GM19023 (cell line): ENCODE results near the gene TLCD3B.
"Not testable (repeated sequence)": the region's sequence is repeated elsewhere in the genome, so short reads cannot be mapped to it uniquely, and the experiment has no call there.

Experiments
- ATAC-seq: cut with Tn5 transposase; IDR thresholded peaks from one replicate; pipeline ENCODE4 v1.9.1; 2021; ENCODE audit warnings: mild to moderate bottlenecking, moderate library complexity; ENCODE audit not compliant: unreplicated experiment

Gene TLCD3B

DNA sequence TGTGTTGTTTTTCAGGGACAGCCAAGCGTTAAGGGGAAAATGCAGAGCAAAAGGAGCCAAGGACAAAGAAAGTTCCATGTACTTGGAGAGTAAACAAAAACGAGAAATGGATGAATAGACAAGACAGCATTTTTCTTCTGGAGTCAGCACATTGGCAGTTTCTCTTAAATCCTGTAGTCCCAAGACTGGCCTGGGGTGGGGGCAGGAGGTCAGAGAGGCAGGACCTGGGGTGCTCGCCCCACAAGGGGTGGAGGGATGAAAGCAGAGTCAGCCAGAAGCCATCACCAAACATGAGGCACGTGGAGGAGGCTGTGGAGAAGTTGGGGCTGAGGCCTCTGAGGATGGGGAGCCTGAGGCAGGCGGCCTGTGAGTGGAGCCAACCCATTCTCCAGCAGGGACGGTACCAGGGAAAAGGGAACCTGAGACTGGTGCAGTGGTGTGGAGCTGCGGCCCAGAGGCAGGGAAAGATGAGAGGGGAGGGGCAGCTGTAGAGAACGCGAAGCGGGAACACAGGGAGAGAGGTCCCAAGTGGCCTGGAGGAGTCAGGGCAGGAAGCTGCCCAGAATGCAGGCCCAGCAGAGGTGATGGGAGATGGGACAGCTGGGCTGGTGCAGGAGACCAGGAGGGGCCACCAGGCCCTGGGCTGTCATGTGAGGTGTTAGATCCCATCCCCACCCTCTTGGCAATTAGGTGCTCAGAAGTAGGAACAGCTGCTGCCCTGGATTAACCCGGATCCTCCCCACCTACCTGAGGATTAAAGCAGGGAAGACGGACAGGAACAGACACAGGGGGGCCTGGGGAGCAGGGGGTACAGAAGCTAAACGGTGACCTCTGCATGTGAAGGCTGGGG, 3.3 kb downstream of the TLCD3B start:
- ATAC-seq = no peak

DNA sequence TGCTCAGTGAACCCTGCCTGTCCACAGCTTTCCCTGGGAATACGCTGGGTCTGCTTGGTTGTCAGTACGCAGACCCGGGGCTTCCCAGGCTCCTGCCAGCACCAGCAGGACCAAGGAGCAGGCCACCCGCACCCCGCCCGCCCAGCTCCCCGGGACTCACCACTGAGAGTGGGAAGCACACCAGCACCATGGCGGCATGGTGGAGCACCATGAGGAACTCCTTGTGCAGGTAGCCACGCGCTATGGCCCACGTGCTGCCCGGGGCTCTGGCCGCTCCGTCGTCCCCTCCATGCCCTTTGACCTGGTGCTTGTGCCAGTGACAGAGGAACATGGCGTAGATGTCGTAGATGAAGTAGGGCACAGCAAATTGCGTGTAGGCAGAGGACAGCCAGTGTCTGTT, 4.6 kb downstream of the TLCD3B start:
- no peak for ATAC-seq

DNA sequence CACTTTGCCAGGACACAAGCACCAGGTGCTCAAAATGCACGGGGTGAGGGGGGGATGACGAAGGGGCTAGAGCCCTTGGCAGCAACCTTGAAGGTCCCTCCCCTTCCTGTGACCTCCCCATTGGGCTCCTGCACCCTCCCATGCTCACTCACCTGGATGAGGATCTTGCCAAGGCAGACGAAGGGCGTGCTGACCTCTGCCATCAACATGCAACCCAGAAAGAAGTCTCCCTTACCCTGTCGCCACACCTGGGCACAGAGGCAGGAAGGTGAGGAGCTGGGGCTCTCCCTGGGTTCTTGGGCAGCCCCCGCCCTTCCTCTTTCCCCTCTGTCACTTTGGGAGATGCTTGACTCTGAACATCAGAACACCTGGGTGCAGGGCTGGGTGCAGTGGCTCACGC, 5.5 kb downstream of the TLCD3B start:
- no peak for ATAC-seq

DNA sequence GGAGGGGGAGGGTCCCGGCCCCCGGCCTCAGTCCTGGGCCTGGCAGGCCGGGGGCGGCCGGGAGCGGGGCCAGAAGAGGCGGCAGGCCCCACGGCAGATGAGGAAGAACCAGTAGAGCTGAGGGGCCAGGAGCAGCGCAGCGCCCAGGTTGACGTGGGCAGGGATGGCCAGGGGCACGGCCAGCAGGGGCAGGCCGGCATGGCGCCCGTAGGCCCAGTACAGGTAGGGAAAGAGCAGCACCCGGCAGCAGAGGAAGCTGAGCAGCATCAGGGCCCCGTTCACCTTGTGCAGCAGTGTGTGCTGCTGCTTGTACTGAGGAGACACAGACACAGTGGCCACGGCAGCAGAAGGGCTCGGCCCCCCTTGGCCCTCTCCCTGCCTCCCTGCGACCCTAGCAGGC, 5.9 kb downstream of the TLCD3B start:
- ATAC-seq = no peak

DNA sequence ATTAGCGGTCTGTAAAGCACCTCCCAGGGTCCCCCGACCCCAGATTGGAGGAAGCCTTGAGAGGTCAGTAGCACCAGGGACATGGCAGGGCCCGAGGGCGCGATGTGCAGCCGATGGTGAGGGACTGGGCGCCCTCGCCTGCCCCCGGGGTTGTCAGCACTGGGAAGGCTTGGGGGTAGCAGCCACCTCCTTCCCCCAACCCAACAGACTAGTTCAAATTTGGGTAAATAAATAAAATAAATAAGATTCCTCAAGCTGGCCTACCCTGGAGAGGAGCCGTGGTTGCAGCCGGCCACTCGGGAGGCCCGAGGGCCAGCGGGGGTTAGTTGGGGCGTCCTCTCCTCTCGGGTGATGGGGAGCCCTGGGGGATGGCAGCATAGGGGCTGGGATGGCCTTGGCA, 6.6 kb downstream of the TLCD3B start:
- ATAC-seq = no peak

DNA sequence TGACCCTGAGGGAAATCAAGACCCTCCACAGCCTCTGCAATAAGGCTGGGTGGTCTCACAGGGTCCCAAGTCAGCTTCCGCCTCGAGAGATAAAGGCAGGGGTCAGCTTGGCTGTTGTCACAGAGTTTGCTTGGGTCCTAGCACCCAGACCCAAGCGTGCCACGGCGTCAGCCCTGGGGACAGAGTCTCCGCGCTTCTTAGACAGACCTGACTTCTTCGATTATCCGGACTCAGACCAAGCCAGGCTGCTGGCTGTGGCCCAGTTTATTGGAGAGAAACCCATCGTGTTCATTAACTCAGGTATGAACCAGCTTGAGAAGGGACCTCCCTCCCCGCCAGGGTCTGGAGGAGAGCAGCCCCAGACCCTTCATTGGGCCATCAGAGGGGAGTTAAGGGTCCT, 7.5 kb downstream of the TLCD3B start:
- no peak for ATAC-seq

DNA sequence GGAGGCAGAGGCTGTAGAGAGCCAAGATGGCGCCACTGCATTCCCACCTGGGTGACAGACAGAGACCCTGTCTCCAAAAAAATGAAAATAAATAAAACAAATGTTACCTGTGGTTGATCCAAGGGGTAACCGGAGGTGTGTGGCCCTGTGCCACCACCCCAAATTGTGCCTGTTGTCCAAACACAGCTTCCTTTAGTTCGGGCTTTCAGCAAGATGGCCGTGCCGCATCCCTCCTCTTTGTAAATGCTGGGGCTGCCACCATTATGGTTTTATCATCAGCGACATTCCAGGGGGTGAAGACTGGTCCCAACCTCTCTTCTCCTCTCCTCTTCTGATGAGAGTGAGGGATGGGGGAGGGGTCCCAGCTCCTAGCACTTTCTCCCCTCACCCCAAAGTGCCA, 8.2 kb downstream of the TLCD3B start, which contains the start of gene C16orf92:
TSS of gene C16orf92 (plus strand) at position 312 of the 400 bp plus-strand sequence. CDS start 143 bp downstream, outside the sequence.
- no peak for ATAC-seq

DNA sequence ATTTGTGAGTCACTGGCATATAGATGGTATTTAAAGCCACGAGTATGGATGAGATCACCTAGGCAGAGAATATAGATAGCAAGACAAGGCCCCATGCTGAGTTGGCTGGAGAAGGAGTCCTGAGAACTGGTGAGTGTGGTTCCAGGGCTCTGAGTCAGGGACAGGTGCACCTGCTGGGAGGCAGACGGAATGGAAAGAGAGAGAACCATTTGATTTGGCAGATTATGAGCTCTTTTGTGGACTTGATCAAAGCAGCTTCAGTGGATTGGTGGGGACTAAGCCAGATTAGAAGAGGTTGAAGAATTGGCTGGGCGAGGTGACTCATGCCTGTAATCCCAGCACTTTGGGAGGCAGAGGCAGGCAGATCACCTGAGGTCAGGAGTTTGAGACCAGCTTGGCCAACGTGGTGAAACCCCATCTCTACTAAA, 12.3 kb downstream of the TLCD3B start:
- ATAC-seq = no peak

DNA sequence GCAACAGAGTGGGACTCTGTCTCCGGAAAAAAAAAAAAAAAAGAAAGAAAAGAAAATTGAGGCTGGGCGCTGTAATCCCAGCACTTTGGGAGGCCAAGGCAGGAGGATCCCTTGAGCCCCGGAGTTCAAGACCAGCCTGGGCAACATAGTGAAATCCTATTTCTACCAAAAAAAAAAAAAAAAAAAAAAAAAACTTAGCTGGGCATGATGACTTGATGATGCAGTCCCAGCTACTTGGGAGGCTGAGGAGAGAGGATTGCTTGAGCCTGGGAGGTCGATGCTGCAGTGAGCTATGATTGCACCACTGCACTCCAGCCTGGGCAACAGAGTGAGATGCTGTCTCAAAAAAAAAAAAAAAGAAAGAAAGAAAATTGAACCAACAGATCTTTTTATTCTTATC, 13.1 kb downstream of the TLCD3B start:
- ATAC-seq = not testable (repeated sequence)

DNA sequence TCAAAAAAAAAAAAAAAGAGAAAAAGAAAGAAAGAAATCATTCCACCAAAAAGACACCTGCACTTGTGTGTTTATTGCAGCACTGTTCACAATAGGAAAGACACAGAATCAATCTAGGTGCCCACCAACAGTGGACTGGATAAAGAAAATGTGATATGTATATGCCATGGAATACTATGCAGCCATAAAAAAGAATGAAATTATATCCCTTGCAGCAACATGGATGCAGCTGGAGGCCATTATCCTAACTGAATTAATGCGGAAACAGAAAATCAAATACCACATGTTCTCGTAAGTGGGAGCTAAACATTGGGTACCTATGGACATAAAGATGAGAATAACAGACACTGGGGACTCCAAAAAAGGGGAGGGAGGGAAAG, 13.8 kb downstream of the TLCD3B start:
- ATAC-seq = no peak

DNA sequence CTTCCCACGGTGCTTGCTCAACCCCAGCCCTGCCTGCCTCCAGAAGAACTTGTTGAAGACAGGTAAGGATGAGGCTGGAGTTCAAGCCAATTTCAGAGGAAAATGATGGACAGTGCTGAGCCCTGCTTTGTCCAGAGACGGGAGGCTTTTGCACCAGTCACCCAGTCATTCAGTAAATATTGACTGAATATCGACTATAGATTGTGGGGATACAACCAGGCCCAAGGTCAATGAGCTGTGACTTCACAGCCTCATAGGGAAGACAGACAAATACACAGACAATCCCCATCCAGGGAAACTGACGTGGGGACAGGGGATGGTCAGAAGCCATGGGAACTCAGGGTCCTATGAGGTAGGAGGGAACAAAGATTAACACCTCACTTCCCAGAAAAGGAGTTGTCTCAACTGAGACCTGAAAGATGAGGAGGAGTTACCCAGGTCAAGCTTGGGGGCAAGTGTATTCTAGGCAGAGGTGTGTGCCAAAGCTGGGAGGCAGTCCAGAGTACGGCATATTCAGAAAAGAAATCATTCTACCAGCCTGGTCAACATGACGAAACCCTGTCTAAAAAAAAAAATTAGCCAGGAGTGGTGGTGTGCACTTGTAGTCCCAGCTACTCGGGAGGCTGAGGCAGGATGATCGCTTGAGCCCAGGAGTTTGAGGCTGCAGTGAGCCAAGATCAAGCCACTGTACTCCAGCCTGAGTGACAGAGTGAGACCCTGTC, 14.4 kb downstream of the TLCD3B start:
- no peak for ATAC-seq

DNA sequence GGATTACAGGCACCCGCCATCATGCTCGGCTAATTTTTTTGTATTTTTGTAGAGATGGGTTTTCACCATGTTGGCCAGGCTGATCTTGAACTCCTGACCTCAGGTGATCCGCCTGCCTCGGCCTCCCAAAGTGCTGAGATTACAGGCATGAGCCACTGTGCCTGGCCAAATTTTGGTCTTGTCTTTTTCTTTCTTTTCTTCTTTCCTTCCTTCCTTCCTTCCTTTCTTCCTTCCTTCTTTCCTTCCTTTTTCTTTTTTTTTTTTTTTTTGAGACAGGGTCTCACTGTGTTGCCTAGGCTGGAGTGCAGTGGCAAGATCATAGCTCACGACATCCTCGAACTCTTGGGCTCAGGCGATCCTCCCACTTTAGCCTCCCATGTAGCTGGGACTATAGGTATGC, 15.6 kb downstream of the TLCD3B start:
- ATAC-seq = not testable (repeated sequence)

DNA sequence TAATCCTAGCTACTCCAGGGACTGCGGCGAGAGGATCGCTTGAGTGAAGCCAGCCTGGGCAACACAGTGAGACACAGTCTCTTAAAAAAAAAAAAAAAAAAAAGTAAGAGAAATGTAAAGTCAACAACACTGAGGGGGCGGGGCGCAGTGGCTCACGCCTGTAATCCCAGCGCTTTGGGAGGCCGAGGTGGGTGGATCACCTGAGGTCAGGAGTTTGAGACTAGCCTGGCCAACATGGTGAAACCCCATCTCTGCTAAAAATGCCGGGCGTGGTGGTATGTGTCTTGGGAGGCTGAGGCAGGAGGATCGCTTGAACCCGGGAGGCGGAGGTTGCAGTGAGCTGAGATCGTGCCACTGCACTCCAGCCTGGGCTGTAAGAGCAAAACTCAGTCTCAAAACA, 18.5 kb downstream of the TLCD3B start:
- ATAC-seq = not testable (repeated sequence)

DNA sequence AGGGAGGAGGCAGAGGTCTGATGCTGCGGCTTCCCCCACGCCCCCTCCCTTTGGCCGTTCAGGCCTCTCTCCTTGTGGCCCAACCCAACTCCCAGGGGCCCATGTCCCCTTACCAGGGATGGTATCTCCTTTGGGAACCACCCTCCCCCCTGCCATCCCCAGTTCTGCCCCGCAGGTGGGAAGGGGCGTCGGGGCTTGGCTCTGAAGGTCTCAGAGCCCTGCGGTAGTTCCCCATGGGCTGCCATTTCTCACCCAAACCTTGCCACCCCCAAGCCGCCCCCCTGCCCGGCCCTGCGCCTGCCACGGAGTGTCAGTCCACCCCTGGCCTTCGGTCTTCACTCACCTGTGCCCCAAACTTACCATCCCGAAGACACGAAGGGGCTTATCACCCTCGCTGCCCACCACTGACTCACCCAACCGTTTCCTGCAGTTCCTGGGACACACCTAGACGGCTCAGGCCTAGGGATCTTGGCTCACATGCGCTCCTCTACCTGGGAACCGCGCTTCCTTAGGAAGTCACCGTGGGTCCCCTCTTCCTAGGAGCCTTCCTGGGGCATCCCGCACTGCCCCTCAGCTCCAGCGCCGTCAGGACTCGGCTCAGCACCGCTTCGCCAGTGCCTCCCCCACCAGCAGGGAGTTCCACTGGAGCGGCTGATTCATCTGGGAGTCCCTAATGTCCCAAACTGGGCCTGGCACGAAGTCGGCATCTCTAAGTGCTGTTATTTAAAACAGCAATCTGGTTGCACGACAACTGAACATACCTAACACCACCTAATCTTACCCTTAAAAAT, 19.2 kb downstream of the TLCD3B start:
- ATAC-seq = no peak

DNA sequence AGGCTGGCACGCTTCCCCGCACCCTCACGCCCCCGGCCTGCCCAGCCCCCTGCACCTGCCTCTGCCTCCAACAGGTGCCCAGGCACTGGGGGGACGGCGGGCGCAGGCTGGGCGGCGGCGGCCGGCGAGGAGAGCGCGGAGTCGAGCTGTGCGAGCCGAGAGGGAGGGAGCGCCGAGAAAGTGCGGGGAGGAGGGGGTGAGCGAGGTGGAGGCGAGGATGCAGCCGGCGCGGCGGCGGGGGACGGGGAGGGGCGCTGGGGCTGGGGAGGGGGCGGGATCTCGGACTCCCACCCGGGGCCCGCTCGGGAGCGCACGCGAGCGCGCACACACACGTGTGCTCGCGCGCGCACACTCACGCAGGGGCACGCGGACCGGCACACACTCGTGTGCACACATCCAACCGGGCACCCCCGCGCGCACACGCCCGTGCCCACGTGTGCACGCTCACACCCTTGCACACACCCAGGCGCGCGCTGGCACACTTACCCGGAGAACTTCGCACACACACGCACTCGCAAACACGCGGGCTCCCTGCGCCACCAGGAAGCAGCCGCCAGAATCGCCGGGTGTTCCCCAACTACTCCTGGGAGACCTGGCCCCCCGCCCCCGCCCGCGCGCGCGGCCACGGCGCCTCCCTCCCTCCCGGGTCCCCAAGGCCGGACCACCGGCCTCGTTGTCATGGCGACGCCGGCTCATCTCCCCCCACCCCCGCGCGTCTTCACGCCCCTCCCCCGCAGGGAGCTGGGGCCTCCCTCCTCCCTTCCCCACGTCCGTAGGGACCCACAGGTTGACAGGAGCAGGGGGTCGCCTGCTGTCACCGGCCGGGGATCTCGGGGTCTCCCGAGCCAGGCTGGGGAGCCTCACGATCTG, 20.0 kb downstream of the TLCD3B start, which contains the start of gene DOC2A:
TSS of gene DOC2A (minus strand) at position 184 of the 870 bp plus-strand sequence. CDS start 805 bp downstream, outside the sequence.
- ATAC-seq = no peak

DNA sequence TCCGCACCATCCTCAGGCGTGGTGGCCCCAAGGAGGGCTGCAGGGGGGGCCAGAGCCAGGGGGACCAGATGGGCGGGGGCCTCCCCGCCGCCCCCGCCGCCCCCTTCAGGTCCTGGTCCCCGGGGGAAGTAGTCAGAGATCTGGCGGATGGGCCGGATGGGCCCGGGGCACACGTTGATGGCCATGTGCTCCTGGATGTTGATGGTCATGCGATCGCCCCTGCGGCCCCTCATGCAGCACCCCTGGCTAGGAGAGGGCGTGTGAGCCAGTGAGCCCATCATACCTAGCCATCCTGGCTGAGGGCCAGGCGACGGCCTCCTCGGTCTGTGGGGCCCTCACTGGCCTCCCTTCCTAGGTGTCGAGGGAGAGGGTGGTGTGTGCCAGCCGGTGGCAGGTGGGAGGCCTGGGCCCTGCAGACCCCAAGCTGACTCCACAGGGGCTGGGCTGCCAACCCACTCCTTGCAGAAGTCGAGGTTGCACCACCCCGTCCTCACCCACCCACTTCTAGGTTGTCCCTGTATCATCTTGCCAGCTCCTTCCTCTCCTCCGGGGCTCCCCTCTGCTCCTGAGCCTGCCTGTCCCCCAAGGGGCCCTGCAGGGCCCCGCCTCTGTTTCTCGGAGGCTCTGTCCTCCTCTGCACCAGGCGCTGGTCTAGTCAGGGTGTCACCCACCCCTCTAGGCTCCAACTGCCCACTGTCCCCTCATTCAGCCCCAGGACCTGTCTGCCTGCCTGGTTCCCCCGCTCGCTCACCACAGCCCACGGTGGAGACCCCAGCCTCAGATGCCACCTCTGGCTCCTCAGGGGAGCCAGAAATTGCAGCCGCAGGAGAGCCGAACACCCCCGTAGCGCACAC, 20.9 kb downstream of the TLCD3B start:
- ATAC-seq = no peak

DNA sequence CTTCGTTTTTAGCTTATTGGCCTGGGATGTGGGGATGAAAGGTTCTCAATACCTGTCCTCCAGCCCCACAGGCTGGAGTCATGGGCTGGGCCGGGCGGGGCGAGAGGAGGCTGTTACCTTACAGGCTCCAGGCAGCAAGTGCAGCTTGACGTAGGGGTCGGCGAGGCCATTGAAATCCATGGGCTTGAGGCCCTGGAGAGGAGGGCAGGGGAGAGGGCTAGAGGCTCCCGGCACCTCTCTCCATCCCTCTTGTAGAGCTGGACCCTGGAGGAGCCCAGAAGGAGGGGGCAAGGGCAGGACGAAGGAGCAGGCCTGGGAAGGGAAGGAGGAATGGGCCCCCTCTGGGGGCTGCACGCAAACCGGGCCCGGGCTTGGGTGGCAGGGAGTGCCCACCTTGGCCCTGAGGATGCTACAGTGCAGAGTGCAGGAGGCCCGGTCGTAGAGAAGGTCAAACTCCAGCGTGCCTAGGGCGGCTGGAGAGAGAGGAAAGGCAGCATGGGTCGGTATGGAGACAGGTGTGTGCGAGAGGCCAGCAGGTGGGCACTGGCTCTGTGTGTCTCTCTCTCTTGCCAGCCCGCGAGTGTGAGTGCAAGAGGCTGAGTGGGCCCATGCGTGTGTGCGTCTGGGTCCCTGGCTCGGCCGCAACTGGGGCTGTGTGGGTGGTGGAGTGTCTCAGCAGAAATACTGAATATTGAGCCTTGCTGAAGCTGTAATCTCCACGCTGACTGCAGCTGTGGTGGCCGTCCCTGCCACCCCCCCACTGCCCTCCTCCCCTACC, 21.8 kb downstream of the TLCD3B start:
- ATAC-seq = no peak

DNA sequence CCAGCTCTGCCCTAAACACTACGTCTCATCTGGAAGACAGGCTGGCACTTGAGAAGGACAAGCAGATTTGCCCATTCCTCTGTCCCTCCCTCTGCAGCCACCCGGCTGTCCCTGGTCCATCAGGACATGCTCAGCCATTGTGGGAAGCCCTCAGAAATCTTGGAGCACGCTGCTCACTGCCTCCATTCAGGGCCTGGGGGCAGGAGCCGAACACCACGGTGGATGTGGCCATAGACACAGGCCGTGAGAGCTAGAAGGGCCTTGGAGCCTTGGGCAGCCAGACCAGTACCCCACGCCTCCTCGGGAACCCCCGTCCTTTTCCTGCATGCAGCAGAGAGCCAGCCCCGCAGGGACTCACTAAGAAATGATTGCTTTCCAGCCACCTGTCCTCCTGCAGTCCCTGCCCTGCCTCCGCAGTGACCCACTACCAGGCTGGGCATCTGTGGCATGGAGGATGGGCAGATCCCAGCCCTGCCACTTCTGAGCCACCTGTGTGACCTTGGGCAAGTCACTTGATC, 23.6 kb downstream of the TLCD3B start:
- ATAC-seq = no peak
